A549 (cell line): Measurements from ENCODE around the gene EVA1C. TPM values are rescaled to one million over a fixed set of nuclear protein-coding genes. Genes with fewer than 3 reads are reported as not detected.

Experiments used
- ATAC-seq, 2 experiments: fragments of 200-7000 bp in 1 of 2; fragments of >200 bp in 1 of 2; cut with Nextera tagmentation in 1 of 2; cut with Tn5 transposase in 1 of 2; 3 replicates each; pipeline versions ENCODE4 v1.8.0 to v1.9.1; 2018 to 2020; ENCODE audit warnings: mild to moderate bottlenecking in 1 of 2, moderate library complexity in 1 of 2
- CTCF ChIA-PET: fragments of 300-600 bp; sonication (Branson Sonifier 250); formaldehyde crosslinking; extraction: SDS; loops from one replicate; lab custom pipeline; 2021; ENCODE audit warnings: antibody characterized with exemption, inconsistent platforms; lab: Yijun Ruan, JAX
- POLR2A ChIA-PET: fragments of 350-600 bp; formaldehyde crosslinking; extraction: SDS; loops from one replicate; lab custom pipeline; 2021; ENCODE audit warnings: antibody characterized with exemption, inconsistent platforms; lab: Yijun Ruan, JAX
- DNase-seq, 2 experiments: peaks; one replicate each; pipeline versions ENCODE4 v3.0.0 to v3.0.0-alpha.2; 2011 to 2016; ENCODE audit warnings: low read depth in 1 of 2, low spot score in 1 of 2
- FAIRE-seq: peaks from 2 replicates; lab custom pipeline; 2011; peaks lifted over from hg19 to GRCh38; lab: Jason Lieb, UNC
- H3K27ac ChIP-seq, 2 experiments: fragments of >200 bp; sonication (Bioruptor Twin); formaldehyde crosslinking; 3 replicates each; pipeline ENCODE4 v1.5.1; 2016 to 2017
- H3K4me1 ChIP-seq: fragments of >200 bp; sonication (Bioruptor Twin); formaldehyde crosslinking; 3 replicates; pipeline ENCODE4 v1.6.1; 2016
- H3K4me2 ChIP-seq: fragments of >200 bp; sonication (Bioruptor Twin); formaldehyde crosslinking; 3 replicates; pipeline ENCODE4 v1.6.1; 2016
- H3K4me3 ChIP-seq: fragments of >200 bp; sonication (Bioruptor Twin); formaldehyde crosslinking; 3 replicates; pipeline ENCODE4 v1.5.1; 2016
- H3K9me3 ChIP-seq: fragments of >200 bp; sonication (Bioruptor Twin); formaldehyde crosslinking; 3 replicates; pipeline ENCODE4 v1.6.1; 2016
- BHLHE40 ChIP-seq: IDR thresholded peaks from 2 replicates; pipeline ENCODE4 v1.6.1; 2012; ENCODE audit warnings: low read depth, low read length, inconsistent platforms
- CBX2 ChIP-seq: fragments of 200-600 bp; sonication (generic); IDR thresholded peaks from 2 replicates; pipeline ENCODE4 v1.6.1; 2016; ENCODE audit warnings: low read depth, mild to moderate bottlenecking, borderline replicate concordance
- EHF ChIP-seq: fragments of 250-450 bp; sonication (Bioruptor Pico); IDR thresholded peaks from 2 replicates; pipeline ENCODE4 v1.5.0; 2020; ENCODE audit warnings: mild to moderate bottlenecking
- FOSB ChIP-seq: fragments of 250-450 bp; sonication (Bioruptor Pico); IDR thresholded peaks from 2 replicates; pipeline ENCODE4 v1.5.0; 2020; ENCODE audit warnings: mild to moderate bottlenecking, moderate library complexity
- FOXS1 ChIP-seq: fragments of 250-450 bp; sonication (Bioruptor Pico); IDR thresholded peaks from 2 replicates; pipeline ENCODE4 v1.5.0; 2020; ENCODE audit warnings: mild to moderate bottlenecking, moderate library complexity
- HES2 ChIP-seq: fragments of >200 bp; sonication (Bioruptor Twin); formaldehyde crosslinking; IDR thresholded peaks from 2 replicates; pipeline ENCODE4 v1.6.1; 2016
- KDM1A ChIP-seq: fragments of 200-600 bp; sonication (generic); IDR thresholded peaks from 2 replicates; pipeline ENCODE4 v1.6.1; 2016; ENCODE audit warnings: low read depth, mild to moderate bottlenecking
- KDM5A ChIP-seq: fragments of 200-600 bp; sonication (generic); IDR thresholded peaks from 2 replicates; pipeline ENCODE4 v1.6.1; 2016; ENCODE audit warnings: antibody characterized with exemption, mild to moderate bottlenecking
- NR3C1 ChIP-seq: fragments of >200 bp; sonication (Bioruptor Twin); formaldehyde crosslinking; IDR thresholded peaks from 3 replicates; pipeline ENCODE4 v1.6.1; 2017
- RARB ChIP-seq: fragments of 250-450 bp; sonication (Bioruptor Pico); IDR thresholded peaks from 2 replicates; pipeline ENCODE4 v1.8.0; 2021; ENCODE audit warnings: mild to moderate bottlenecking, moderate library complexity
- RFX5 ChIP-seq: fragments of 450-650 bp; IDR thresholded peaks from 2 replicates; pipeline ENCODE4 v1.7.1; 2014; ENCODE audit warnings: antibody characterized with exemption, mild to moderate bottlenecking, moderate library complexity
- SMC3 ChIP-seq: fragments of >200 bp; sonication (Bioruptor Twin); formaldehyde crosslinking; IDR thresholded peaks from 3 replicates; pipeline ENCODE4 v1.6.1; 2018; ENCODE audit warnings: inconsistent platforms
- TFCP2L1 ChIP-seq: fragments of 250-450 bp; sonication (Bioruptor Pico); IDR thresholded peaks from 2 replicates; pipeline ENCODE4 v1.5.0; 2021; ENCODE audit warnings: mild to moderate bottlenecking
- WGBS: methylation state at CpG from one replicate; pipeline ENCODE4 v1.1.6; 2017; ENCODE audit errors: missing lambda C conversion rate; 5-methylcytosine and 5-hydroxymethylcytosine counted together
- polyA plus RNA-seq, 4 experiments: library from polyadenylated mRNA; depleted of rRNA in 3 of 4; stranded (reverse); fragments of >200 nt; fragmentation: RNase III in 1 of 4; extraction: RNeasy Plus Mini Kit Qiagen cat#74134 plus additional on column Dnase treatment in 1 of 4; gene quantifications; 2 replicates in 3 of 4; 3 replicates in 1 of 4; pipeline ENCODE4 v1.2.3, GENCODE V29; 2011 to 2017

The EVA1C gene
- polyA plus RNA-seq, 2 of the 4 experiments (the other 2 are of a cell fraction) = 41.1 to 48.0 TPM

- WGBS = 80% methylated on average over 10 of the region's 11 CpGs
- H3K9me3 ChIP-seq = no peaks in the 10 kb centered on the region
- peak overlapping the region; percentile 58 for H3K4me3 ChIP-seq
- ChIA-PET CTCF (interaction anchor here (0.7 to 9.2 kb wide), 19 partner anchors 10 to 193 kb away, joined by 3 to 61 read pairs (median 4); no protein-coding TSS in a partner anchor), POLR2A (no interaction called here)
- H3K27ac ChIP-seq = peak overlapping the region; percentile 98 to 100
- peaks cover 52% of the 10 kb centered on the region for H3K4me1 ChIP-seq
- H3K4me2 ChIP-seq = peak overlapping the region; percentile 99
- FAIRE-seq = no peak
- DNase-seq = no peak
- ATAC-seq = no peak
- TF ChIP-seq CBX2 (no peak), KDM1A (no peak)
- TF ChIP-seq, all 56 proteins: peak for 0
Observed at GRCh38 chr21:32415451-32416398, 3.2 kb downstream of the EVA1C start.

- Histone ChIP-seq H3K4me3 (no peak overlapping the region), H3K27ac (peak overlapping the region in 1 of 2 experiments; percentile 100; a peak in 4 of 6 replicates), H3K9me3 (0 out of 3 replicates have a peak, but pooled peaks cover 13% of the 10 kb centered on the region), H3K4me1 (peaks cover 48% of the 10 kb centered on the region), H3K4me2 (peak overlapping the region; percentile 99)
- TF ChIP-seq BHLHE40 (no peak), EHF (CRISPR knock-in tag) (no peak), FOSB (CRISPR knock-in tag) (no peak), RFX5 (no peak), HES2 (no peak), NR3C1 (no peak), RARB (CRISPR knock-in tag) (no peak), FOXS1 (CRISPR knock-in tag) (no peak)
- 67% methylated on average over 4 of the region's 4 CpGs for WGBS
- FAIRE-seq = no peak
- no peak for ATAC-seq
- POLR2A ChIA-PET = no interaction called here
- DNase-seq = no peak
- CTCF ChIA-PET = interaction anchor here (0.6 to 9.2 kb wide), 3 partner anchors 151 to 182 kb away, joined by 3 to 61 read pairs (median 3); no protein-coding TSS in a partner anchor
Observed at GRCh38 chr21:32418146-32418545, 5.6 kb downstream of the EVA1C start.

- H3K4me1 ChIP-seq = peaks cover 64% of the 10 kb centered on the region
- ChIA-PET CTCF (interaction anchor here (1.1 kb wide), 1 partner anchor 147 kb away, joined by 3 read pairs; no protein-coding TSS in a partner anchor), POLR2A (no interaction called here)
- no peak for ATAC-seq
- H3K4me3 ChIP-seq = no peak overlapping the region
- H3K27ac ChIP-seq = no peak overlapping the region
- TF ChIP-seq SMC3 = no peak
- 93% methylated on average over 2 of the region's 2 CpGs for WGBS
- FAIRE-seq = no peak
- H3K4me2 ChIP-seq = no peak overlapping the region
- H3K9me3 ChIP-seq = 0 out of 3 replicates have a peak, but pooled peaks cover 13% of the 10 kb centered on the region
- no peak for DNase-seq
Observed at GRCh38 chr21:32422064-32422463, 9.6 kb downstream of the EVA1C start.

GRCh38 chr21:32423320-32424190 lies 11.0 kb downstream of the EVA1C start:
- Histone ChIP-seq H3K4me2 (peak overlapping the region; percentile 39; the same call in 1 of the 3 replicates), H3K4me1 (peaks cover 64% of the 10 kb centered on the region), H3K9me3 (0 out of 3 replicates have a peak, but pooled peaks cover 13% of the 10 kb centered on the region), H3K27ac (peak overlapping the region; percentile 36 to 83; a peak in 4 of 6 replicates)
- DNase-seq (no peak), FAIRE-seq (no peak)
- POLR2A ChIA-PET = interaction anchor here (2.0 kb wide), 1 partner anchor 40 kb away, joined by 8 read pairs; no protein-coding TSS in a partner anchor
- WGBS = 69% methylated on average over 9 of the region's 9 CpGs
- CTCF ChIA-PET = interaction anchor here (1.1 kb wide), 1 partner anchor 9 kb away, joined by 5 read pairs; no protein-coding TSS in a partner anchor
- TF ChIP-seq NR3C1 = no peak
- TF ChIP-seq TFCP2L1 (CRISPR knock-in tag) = no peak
- TF ChIP-seq KDM5A = no peak
- TF ChIP-seq, all 56 proteins: peak for 0
- H3K4me3 ChIP-seq = no peak overlapping the region
- no peak for ATAC-seq
